ENCODE measurements around the gene PARL.

The PARL gene

GRCh38 chr3:183906234-183906921, 21.7 kb upstream of the PARL start:
- Histone ChIP-seq H3K9me2 (replicated peaks; ENCODE audit: insufficient read depth, low read length) (no peaks in the 10 kb centered on the region), H3K9ac (ENCODE audit: low read length) (no peak overlapping the region), H3K4me2 (ENCODE audit: low read depth, low read length) (no peak overlapping the region), H3K27me3 (replicated peaks; ENCODE audit: insufficient read depth, low read length) (no peaks in the 10 kb centered on the region; the same call in 1 of the 2 replicates), H3K9me3 (replicated peaks; ENCODE audit: insufficient read depth, low read length) (no peaks in the 10 kb centered on the region), H4K20me1 (ENCODE audit: insufficient read depth, low read length) (no peaks in the 10 kb centered on the region), H3K79me2 (ENCODE audit: low read length) (no peaks in the 10 kb centered on the region), H3K4me3 (ENCODE audit: low read length) (no peak overlapping the region), H2AFZ (ENCODE audit: low read length) (no peak overlapping the region), H3K27ac (ENCODE audit: low read length) (no peak overlapping the region), H3K36me3 (replicated peaks; ENCODE audit: insufficient read depth, low read length) (no peaks in the 10 kb centered on the region), H3F3A (ENCODE audit: insufficient read depth, low read length) (no peaks in the 10 kb centered on the region), H3K4me1 (ENCODE audit: low read length) (no peaks in the 10 kb centered on the region)
- DNase-seq, result no peak
- no peak for TF ChIP-seq CTCF (IDR thresholded peaks at IDR 0.05; ENCODE audit: low read length)
- TF ChIP-seq EZH2 (optimal IDR thresholded peaks at IDR 0.05; ENCODE audit: low read depth, low read length), result no peak
- no peak for TF ChIP-seq EZH2phosphoT487 (IDR thresholded peaks at IDR 0.05; ENCODE audit: low read length)

GRCh38 chr3:183904833-183905780, 20.4 kb upstream of the PARL start:
- Histone ChIP-seq H3K4me3 (ENCODE audit: low read length) (no peak overlapping the region), H3K9me2 (replicated peaks; ENCODE audit: insufficient read depth, low read length) (no peaks in the 10 kb centered on the region), H4K20me1 (ENCODE audit: insufficient read depth, low read length) (no peaks in the 10 kb centered on the region), H3K27ac (ENCODE audit: low read length) (no peak overlapping the region), H3F3A (ENCODE audit: insufficient read depth, low read length) (no peaks in the 10 kb centered on the region), H3K9me3 (replicated peaks; ENCODE audit: insufficient read depth, low read length) (no peaks in the 10 kb centered on the region), H3K4me1 (ENCODE audit: low read length) (no peaks in the 10 kb centered on the region), H3K79me2 (ENCODE audit: low read length) (no peaks in the 10 kb centered on the region), H2AFZ (ENCODE audit: low read length) (no peak overlapping the region), H3K9ac (ENCODE audit: low read length) (no peak overlapping the region), H3K27me3 (replicated peaks; ENCODE audit: insufficient read depth, low read length) (no peaks in the 10 kb centered on the region; the same call in 1 of the 2 replicates), H3K4me2 (ENCODE audit: low read depth, low read length) (no peak overlapping the region), H3K36me3 (replicated peaks; ENCODE audit: insufficient read depth, low read length) (no peaks in the 10 kb centered on the region)
- TF ChIP-seq CTCF (IDR thresholded peaks at IDR 0.05; ENCODE audit: low read length), result no peak
- no peak for TF ChIP-seq EZH2 (optimal IDR thresholded peaks at IDR 0.05; ENCODE audit: low read depth, low read length)
- TF ChIP-seq EZH2phosphoT487 (IDR thresholded peaks at IDR 0.05; ENCODE audit: low read length), result no peak
- DNase-seq, result no peak

- TF ChIP-seq EZH2phosphoT487 (IDR thresholded peaks at IDR 0.05; ENCODE audit: low read length) (no peak), EZH2 (optimal IDR thresholded peaks at IDR 0.05; ENCODE audit: low read depth, low read length) (no peak), CTCF (IDR thresholded peaks at IDR 0.05; ENCODE audit: low read length) (no peak)
- no peaks in the 10 kb centered on the region for H3F3A ChIP-seq (ENCODE audit: insufficient read depth, low read length)
- DNase-seq, result no peak
- no peak overlapping the region for H2AFZ ChIP-seq (ENCODE audit: low read length)
- H3K4me3 ChIP-seq (ENCODE audit: low read length), result no peak overlapping the region
- no peak overlapping the region for H3K27ac ChIP-seq (ENCODE audit: low read length)
- H4K20me1 ChIP-seq (ENCODE audit: insufficient read depth, low read length), result no peaks in the 10 kb centered on the region
- H3K9ac ChIP-seq (ENCODE audit: low read length), result no peak overlapping the region
- H3K36me3 ChIP-seq (replicated peaks; ENCODE audit: insufficient read depth, low read length), result no peaks in the 10 kb centered on the region
- no peaks in the 10 kb centered on the region for H3K9me3 ChIP-seq (replicated peaks; ENCODE audit: insufficient read depth, low read length)
- H3K9me2 ChIP-seq (replicated peaks; ENCODE audit: insufficient read depth, low read length), result no peaks in the 10 kb centered on the region
- H3K4me2 ChIP-seq (ENCODE audit: low read depth, low read length), result no peak overlapping the region
- no peaks in the 10 kb centered on the region; the same call in 1 of the 2 replicates for H3K4me1 ChIP-seq (ENCODE audit: low read length)
- H3K79me2 ChIP-seq (ENCODE audit: low read length), result no peaks in the 10 kb centered on the region
- H3K27me3 ChIP-seq (replicated peaks; ENCODE audit: insufficient read depth, low read length), result no peaks in the 10 kb centered on the region; the same call in 1 of the 2 replicates
These were observed 13.3 kb upstream of the PARL start for GRCh38 chr3:183898028-183898431.

Data from MM.1S (cell line).